A375 (cell line): Measurements from ENCODE around the gene TP53AIP1. TPM values are rescaled to one million over a fixed set of nuclear protein-coding genes. Genes with fewer than 3 reads are reported as not detected.

Experiments used
- total RNA-seq: library from RNA; depleted of rRNA; stranded (reverse); fragments of >200 nt; shearing (Covaris generic); gene quantifications from 2 replicates; pipeline ENCODE4 v1.2.3, GENCODE V29; 2014; rRNA removed

Gene TP53AIP1, protein sequence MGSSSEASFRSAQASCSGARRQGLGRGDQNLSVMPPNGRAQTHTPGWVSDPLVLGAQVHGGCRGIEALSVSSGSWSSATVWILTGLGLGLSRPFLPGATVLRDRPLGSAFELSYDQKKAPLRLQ
- total RNA-seq: 0.29 TPM in 1 of 2 replicates, not detected in the other

DNA sequence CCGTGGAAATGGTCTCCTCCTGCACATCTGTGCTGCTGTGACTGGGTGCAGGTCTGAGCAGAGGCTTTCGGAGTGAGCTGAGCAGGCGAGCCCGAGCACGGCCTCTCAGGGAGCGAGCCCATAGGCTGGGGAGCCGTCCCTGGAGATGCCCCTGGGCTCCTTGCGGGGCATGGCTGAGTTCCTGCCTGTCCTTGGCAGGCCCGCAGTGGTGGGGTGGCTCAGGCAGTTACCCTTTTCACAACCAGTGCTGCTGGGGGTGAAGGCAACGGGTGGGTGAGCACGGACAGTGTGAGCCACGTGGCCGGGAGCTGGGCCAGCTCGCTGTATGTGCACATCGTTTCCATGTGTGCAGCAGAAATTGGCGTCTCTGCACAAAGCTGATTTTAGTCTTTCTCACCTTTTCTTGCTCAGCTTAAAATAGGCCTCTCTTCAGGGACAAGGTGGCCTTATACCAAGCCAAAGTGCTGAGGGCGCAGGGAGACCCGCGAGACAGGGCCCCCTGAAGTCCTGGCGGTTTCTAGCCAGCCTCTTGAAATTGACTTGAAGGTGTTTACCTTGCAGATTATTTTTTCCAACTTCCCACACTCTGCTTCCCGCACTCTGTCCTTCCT, at the start of gene TP53AIP1:
TP53AIP1 (minus strand) TSS at position 55 of the 611 bp plus-strand sequence. CDS start 5,053 bp downstream, outside the sequence.

GRCh38 chr11:128890543-128891368, 51.9 kb downstream of the TP53AIP1 start, which contains the start of gene KCNJ5:
KCNJ5 (plus strand) TSS chr11:128891356; CDS start chr11:128911274, 19,918 bp downstream.

Other genes with a start within 250 kb of the TP53AIP1 start
- 10.6 and 11.4 TPM in 2 replicates for gene FLI1, start 248.8 kb downstream of the TP53AIP1 start, total RNA-seq
- not detected in 2 replicates for gene KCNJ1, start 75.6 kb downstream of the TP53AIP1 start, total RNA-seq
- gene KCNJ5, start 51.5 kb downstream of the TP53AIP1 start, total RNA-seq: 0.03 TPM in 1 of 2 replicates, not detected in the other
- 9.0 and 9.4 TPM in 2 replicates for gene ARHGAP32, start 249.5 kb upstream of the TP53AIP1 start, total RNA-seq